Erythroblast (primary cell): Measurements from ENCODE around the gene BARD1.

Source experiments
- GATA1 ChIP-seq: IDR thresholded peaks from 2 replicates; pipeline ENCODE4 v1.6.1; 2011; ENCODE audit warnings: low read depth, mild to moderate bottlenecking, control low read depth, low read length, moderate library complexity
- POLR2A ChIP-seq: IDR thresholded peaks from 2 replicates; pipeline ENCODE4 v1.6.1; 2011; ENCODE audit warnings: mild to moderate bottlenecking, low read length

DNA sequence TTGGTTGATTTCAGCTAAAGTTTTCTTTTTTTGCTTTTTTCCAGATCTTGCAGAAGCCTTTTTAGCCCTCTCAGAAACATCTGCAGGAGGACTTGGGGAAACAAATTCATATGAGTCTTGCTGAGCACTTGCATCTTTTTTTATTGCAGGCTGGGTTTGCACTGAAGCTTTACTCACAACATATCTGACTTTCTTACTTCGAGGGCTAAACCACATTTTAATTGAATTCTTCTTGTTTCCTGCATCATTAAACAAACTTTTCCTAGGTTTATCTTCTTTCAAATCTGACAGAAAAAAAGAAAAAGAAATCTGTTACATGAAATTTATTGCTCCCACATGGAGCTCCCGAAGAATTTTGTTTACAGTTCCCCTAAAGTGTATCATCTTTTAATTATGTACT is 28.3 kb downstream of the BARD1 start:
- TF ChIP-seq POLR2A (no peak), GATA1 (no peak)
